HG03354 (cell line): Measurements from ENCODE around the gene NKIRAS2.
A peak's percentile ranks its signal among the peaks of the same experiment; 100 is the strongest.

Experiments
- ATAC-seq: cut with Tn5 transposase; IDR thresholded peaks from one replicate; pipeline ENCODE4 v1.9.1; 2021; ENCODE audit warnings: mild to moderate bottlenecking; ENCODE audit not compliant: unreplicated experiment, poor library complexity, severe bottlenecking

The NKIRAS2 gene

DNA sequence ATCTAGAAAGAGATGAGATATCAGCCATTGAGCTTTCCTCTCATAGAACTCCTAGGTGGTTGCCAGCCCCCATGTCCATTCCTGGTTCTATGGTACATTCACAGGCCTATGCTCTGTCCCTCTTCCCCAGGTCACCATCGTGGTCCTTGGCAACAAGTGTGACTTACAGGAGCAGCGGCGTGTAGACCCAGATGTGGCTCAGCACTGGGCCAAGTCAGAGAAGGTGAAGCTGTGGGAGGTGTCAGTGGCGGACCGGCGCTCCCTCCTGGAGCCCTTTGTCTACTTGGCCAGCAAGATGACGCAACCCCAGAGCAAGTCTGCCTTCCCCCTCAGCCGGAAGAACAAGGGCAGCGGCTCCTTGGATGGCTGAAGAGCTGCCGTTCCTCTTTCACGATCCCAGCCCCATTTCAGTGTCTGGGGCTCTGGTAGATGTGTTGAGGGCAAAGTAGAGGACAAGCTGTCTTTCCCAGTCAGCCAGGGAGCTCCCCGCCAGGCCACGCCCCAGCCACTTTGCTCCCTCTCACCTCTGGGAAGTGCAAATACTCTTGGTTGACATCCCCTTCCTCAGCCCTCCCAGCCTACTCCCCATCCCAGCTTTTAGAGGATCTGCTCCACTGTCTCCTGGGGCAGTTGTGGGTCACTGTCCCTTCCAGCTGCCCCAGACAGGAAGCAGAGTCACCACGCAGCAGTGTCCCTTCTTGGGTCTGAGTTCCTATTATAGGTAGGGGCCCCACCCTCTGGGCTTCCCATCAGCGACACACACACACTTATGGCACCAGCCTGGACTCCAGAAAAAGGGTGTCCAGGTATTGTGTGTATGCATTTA lies 3.8 kb downstream of the NKIRAS2 start:
- no peak for ATAC-seq

- ATAC-seq = peak; percentile 10
Observed at GRCh38 chr17:42025191-42025579, 5.3 kb downstream of the NKIRAS2 start.

DNA sequence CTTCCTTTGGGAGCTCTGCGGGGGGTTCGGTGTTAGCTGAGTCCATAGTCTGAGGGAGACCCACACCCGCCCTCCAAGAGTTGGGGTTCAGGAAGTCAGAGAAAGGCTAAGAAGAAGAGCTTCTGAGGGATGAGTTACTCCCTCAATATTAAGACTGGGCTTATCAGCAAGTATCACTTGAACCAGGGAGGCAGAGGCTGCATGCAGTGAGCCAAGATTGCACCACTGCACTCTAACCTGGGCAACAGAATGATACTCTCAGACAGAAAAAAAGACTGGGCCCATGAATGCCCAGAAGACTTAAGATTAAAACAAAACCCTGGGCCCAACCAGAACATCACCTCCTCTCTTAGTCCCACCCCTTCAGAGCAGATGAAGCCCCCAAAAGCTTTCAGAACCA lies 6.0 kb downstream of the NKIRAS2 start:
- no peak for ATAC-seq

- ATAC-seq = no peak
Observed at GRCh38 chr17:42026857-42027589, 7.1 kb downstream of the NKIRAS2 start.

GRCh38 chr17:42027590-42027889 lies 7.7 kb downstream of the NKIRAS2 start:
- ATAC-seq = no peak

- ATAC-seq = no peak
Observed at GRCh38 chr17:42027961-42028790, 8.3 kb downstream of the NKIRAS2 start.

DNA sequence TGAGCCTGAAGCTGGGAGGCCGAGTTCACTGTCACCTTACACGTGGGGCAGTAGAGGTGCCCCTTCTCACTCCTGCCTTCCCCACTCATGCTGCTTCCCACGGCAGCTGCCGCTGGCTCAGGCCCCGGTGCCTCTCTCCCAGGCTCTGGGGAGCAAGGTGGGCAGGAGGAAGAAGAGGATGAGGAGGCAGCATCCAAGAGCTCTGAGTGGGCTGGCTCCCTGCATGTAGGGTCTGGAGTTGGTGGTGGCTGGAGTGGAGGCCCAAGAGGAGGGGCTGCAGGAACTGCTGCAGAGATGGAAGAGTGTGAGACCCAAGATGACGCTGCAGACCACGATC lies 8.9 kb downstream of the NKIRAS2 start:
- ATAC-seq = no peak

- no peak for ATAC-seq
Observed at GRCh38 chr17:42031584-42031983, 11.7 kb downstream of the NKIRAS2 start.

DNA sequence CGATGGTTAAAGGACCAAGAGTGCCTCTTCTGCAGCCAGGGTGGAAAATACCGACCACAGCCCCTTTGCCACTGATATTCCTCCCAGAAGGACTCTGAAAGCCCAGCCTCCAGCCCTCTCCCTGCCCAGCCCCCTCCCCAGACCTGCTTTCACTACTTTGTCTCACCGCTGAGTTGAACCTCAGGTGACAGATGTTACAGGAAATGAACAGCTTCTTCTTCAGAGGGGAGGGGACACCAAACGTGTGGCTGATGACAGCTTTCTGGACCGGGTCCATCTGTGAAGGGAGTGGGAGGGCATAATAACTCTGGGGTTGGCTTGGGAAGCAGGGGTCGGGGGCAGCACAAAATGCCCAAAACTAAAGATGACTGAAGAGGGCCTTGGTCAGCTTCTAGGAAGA lies 14.2 kb downstream of the NKIRAS2 start:
- ATAC-seq = no peak

- ATAC-seq = no peak
Observed at GRCh38 chr17:42038221-42038973, 18.5 kb downstream of the NKIRAS2 start.

DNA sequence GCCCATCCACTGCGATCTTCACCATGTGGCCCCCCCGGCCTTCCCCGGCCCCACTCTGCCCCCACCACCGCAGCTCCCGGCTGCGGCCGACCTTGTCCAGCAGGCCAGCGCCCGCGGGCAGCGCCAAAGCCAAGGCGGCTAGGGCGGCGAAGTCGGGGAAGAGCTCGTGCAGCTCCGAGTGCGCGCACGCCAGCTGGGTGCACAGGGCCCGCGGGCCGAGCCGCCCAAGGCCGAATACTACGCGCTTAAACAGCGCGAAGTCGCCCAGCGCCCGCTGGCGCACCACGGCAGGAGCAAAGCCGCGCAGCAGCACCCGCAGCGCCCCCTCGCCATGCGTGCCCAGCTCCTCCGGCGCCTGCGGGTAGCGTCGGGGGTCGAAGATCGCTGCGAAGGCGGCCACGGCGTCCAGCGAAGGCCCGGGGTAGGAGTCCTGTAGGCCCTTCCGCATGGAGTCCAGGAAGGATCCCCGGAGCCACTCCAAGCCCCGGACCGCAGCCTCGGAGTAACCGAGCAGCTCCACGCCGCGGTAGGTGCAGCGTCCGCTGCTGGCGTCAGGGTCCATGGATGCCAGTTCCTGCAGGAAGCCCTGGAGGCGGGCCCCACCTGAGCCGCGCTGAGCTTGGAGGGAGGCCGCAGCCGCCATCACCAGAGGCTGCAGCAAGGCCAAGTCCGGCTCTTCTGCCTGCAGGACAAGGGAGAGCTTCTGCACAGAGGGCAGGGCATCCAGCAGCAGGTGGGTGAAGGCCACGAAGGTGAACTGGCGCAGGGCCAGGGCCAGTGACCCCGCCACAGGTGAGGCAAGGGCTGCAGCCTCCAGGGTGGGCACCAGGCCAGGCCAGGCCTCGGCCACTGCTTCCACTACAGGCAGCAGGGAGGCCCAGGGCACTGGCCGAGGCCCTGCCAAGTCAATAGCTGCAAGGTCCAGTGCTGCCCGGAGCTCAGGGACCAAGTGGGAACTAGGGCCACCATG lies 20.2 kb downstream of the NKIRAS2 start:
- ATAC-seq = no peak

DNA sequence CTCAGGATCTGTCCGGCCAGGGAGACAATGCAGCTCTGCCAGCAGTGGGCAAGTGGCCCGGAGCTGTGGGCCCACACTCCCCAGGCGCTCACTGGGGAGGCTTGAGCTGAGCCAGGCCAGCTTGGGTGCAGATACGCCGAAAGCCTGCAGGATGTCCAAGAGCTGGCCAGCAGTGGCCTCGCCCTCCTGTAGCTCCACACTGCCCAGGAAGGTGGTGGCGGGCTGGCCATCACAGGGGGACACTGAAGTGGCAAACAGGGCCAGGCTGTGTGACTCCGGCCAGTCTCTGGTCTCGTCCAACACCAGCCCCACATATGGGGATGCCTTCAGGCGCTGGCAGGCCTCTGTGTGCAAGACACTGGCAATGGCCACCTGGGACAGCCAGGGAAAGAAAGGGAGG lies 20.9 kb downstream of the NKIRAS2 start:
- ATAC-seq = no peak

- no peak for ATAC-seq
Observed at GRCh38 chr17:42041619-42042018, 21.7 kb downstream of the NKIRAS2 start.

DNA sequence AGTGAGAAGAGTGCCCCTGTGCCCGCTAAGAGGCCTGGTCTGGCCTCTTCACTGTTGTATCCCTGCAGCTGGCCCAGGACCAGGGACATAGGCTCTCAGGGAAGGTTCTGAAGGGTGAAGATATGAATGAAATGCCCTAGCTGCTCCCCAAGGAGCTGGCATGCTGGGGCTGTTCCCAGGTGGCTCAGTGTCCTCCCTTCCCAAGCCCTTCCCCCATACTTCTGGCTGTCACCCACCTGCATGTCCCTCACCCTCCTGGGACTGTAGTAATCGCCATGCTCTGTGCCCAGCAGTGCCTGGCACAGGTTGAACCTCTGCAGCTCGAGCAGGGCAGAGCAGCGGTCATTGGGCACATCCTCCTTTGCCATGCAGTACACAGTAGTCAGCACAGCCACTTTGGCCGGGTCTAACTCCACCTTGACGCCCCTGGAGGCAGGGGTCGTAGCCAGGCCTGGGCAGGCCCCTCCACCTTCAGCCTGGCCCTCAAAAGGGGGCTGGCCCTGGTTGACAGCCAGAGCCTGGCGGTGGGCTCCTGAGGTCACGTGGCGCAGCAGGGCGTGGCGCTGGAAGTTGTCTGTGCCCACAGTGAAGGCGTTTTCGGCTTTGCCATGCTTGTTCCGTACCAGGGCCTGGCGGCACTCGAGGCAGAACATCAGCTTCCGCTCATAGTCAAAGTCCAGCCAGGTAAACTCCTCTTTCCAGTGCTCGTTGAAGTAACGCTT lies 22.9 kb downstream of the NKIRAS2 start:
- ATAC-seq = no peak

DNA sequence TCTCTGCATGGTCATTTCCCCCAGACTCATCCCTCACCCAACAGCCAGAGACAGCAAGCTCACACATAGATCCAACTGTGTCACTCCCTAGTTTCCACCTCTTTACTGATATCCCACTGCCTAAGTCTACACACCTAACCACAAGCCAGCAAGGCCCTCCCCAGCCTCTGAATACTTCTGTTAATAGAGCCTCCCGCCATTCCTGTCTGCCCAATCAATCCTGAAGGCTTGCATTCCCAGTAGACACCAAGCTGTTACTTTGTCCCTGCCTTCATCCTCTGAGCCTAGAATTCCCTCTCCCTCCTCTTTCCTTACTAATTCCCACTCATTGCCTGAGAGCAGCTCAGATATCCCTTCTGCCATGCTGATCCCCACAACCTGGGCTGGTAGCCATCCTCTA lies 25.8 kb downstream of the NKIRAS2 start:
- ATAC-seq = no peak

DNA sequence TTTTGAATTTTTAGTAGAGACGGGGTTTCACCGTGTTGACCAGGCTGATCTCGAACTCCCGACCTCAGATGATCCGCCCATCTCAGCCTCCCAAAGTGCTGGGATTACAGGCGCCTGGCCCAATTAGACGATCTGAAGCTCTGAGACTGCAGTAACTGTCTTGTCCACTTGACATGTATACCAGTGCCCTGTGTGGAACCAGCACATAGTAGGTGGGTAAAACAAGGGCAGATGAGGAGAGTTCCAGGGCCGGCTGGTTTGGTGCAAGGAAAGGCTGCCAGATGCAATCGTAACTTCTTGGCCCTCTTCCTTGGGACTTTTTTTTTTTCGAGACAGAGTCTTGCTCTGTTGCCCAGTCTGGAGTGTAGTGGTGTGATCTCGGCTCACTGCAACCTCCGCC lies 27.5 kb downstream of the NKIRAS2 start:
- no peak for ATAC-seq

GRCh38 chr17:42049834-42050392 lies 30.0 kb downstream of the NKIRAS2 start:
- ATAC-seq = no peak

DNA sequence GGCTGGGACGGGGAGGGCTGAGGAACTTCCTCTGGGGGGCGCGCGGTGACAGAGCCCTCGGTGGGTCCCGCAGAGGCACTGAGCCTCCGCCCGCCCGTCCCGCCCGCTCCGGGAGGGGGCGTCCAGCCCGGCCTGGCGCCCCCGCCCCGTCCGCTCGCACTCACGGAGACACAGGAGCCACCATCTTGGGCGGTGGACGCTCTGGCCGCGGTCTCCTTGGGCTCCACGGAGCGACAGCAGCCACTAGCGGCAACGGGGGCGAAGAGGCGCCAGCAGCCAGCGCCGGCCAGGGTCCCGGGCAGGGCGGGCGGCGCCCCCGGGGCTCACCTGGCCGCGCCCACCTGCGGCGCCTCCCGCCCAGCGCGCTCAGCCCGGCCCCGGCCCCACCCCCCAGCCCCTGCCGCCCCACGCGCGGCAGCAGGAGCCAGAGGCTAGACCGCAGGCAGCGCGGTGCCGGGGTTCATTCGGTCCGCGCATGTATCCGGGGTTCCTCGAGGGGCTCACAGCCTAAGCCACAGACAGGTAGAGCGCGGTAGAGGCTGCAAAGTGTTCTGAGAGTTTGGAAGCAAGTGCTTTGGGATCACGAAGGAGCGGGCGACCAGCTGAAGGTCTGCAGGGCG lies 30.6 kb downstream of the NKIRAS2 start, which contains the start of gene C17orf113:
Gene C17orf113, minus strand, starts transcription at position 209 of the 620 bp plus-strand sequence. CDS start 7,225 bp downstream, outside the sequence.
- ATAC-seq = no peak
